Glutamatergic neuron (in vitro differentiated cells): ENCODE data around the gene ETV6. TPM values are rescaled to one million over a fixed set of nuclear protein-coding genes. Genes with fewer than 3 reads are reported as not detected.

Source experiments
- DNase-seq: peaks from one replicate; pipeline ENCODE4 v3.0.0; 2022
- H3K27ac Mint-ChIP-seq: one replicate; pipeline ENCODE4 v1.8.0; 2020; ENCODE audit warnings: mild to moderate bottlenecking, mixed read lengths, inconsistent platforms; ENCODE audit not compliant: unreplicated experiment
- H3K27me3 Mint-ChIP-seq: one replicate; pipeline ENCODE4 v1.8.0; 2020; ENCODE audit warnings: mild to moderate bottlenecking, moderate library complexity, mixed read lengths, inconsistent platforms; ENCODE audit not compliant: unreplicated experiment
- H3K36me3 Mint-ChIP-seq: one replicate; pipeline ENCODE4 v1.8.0; 2020; ENCODE audit warnings: mild to moderate bottlenecking, mixed read lengths, inconsistent platforms; ENCODE audit not compliant: unreplicated experiment
- H3K4me1 Mint-ChIP-seq: one replicate; pipeline ENCODE4 v1.8.0; 2020; ENCODE audit warnings: mild to moderate bottlenecking, low read depth, mixed read lengths, inconsistent platforms; ENCODE audit not compliant: unreplicated experiment
- H3K4me3 Mint-ChIP-seq: one replicate; pipeline ENCODE4 v1.8.0; 2020; ENCODE audit warnings: mild to moderate bottlenecking, mixed read lengths, inconsistent platforms; ENCODE audit not compliant: unreplicated experiment
- H3K9me3 Mint-ChIP-seq: one replicate; pipeline ENCODE4 v1.8.0; 2020; ENCODE audit warnings: mild to moderate bottlenecking, moderate library complexity, mixed read lengths, inconsistent platforms; ENCODE audit not compliant: unreplicated experiment
- CTCF ChIP-seq: fragments of 200-600 bp; sonication (generic); IDR thresholded peaks from one replicate; pipeline ENCODE4 v1.5.0; 2021; ENCODE audit not compliant: partially characterized antibody, unreplicated experiment
- total RNA-seq: library from RNA; stranded (reverse); fragmentation: NEBNext Ultra II Directional; extraction: Animal tissue kit (Norgen Biotek cat#: 25700); gene quantifications from one replicate; pipeline ENCODE4 v1.2.1, GENCODE V29; 2021; ENCODE audit not compliant: unreplicated experiment

Gene ETV6
- total RNA-seq, 1 donor from 2014 or later = 10.1 TPM

DNA sequence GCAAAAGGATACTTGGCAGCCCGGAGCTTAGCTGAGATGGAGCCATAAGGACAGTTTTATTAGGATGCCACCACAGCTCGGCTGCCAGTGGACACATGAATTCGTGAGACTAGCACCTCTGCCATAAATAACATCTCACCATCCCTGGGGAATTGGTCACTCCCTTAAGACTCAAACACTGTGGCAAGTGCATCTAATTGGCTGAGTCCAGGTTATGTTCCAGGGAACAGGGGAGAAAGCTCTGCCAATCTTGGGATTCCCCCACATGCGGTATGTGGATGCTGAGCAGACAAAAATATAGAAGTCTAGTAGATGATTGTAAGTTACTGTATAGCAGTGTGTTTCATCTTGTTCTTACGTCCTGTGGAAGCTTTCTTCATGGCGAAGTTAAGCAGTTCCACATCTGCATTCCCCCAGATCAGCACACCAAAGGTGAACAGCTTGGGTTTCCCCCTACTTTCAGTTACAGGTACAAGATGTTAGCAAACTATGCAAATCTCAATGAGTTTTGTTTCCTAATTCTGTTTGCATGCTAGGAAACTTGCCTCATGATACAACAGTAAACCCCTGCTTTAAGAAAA lies 131.1 kb downstream of the ETV6 start:
- Mint-ChIP-seq H3K4me1 (peaks cover 15% of the 10 kb centered on the region), H3K9me3 (no peaks in the 10 kb centered on the region), H3K36me3 (no peaks in the 10 kb centered on the region), H3K4me3 (no peak overlapping the region), H3K27ac (no peak overlapping the region), H3K27me3 (no peaks in the 10 kb centered on the region)
- TF ChIP-seq CTCF = no peak
- no peak for DNase-seq

DNA sequence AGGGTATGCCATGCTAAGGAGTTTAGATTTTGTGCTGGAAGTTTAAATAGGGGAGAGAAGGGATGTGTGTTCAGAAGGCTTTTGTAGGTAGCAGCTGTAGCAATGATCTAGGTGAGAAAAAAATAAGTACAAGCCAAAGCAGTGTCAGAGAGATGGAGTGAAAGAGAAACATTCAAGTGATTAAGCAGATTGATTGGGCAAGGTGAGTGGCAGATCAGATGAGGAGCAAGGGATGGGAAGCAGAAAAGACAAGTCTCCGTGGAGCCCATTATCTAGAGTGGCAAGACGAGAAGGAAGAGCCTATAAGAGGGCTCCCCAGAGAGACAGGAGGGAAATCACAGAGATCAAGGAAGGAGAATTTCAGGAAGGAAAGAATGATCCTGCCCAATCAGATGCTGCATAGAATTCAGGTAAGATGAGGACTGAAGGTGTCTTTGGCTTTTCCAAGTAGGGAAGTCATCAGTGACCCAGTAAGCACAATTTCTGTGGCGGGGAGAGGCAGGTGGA lies 133.5 kb downstream of the ETV6 start:
- no peak for TF ChIP-seq CTCF
- Mint-ChIP-seq H3K27me3 (no peaks in the 10 kb centered on the region), H3K4me1 (peaks cover 2% of the 10 kb centered on the region), H3K36me3 (no peaks in the 10 kb centered on the region), H3K27ac (no peak overlapping the region), H3K4me3 (no peak overlapping the region), H3K9me3 (no peaks in the 10 kb centered on the region)
- no peak for DNase-seq

GRCh38 chr12:11785712-11786111 lies 136.2 kb downstream of the ETV6 start:
- no peak for TF ChIP-seq CTCF
- no peaks in the 10 kb centered on the region for H3K4me1 Mint-ChIP-seq
- H3K27ac Mint-ChIP-seq = no peak overlapping the region
- no peaks in the 10 kb centered on the region for H3K36me3 Mint-ChIP-seq
- H3K27me3 Mint-ChIP-seq = no peaks in the 10 kb centered on the region
- DNase-seq = no peak
- no peaks in the 10 kb centered on the region for H3K9me3 Mint-ChIP-seq
- no peak overlapping the region for H3K4me3 Mint-ChIP-seq

DNA sequence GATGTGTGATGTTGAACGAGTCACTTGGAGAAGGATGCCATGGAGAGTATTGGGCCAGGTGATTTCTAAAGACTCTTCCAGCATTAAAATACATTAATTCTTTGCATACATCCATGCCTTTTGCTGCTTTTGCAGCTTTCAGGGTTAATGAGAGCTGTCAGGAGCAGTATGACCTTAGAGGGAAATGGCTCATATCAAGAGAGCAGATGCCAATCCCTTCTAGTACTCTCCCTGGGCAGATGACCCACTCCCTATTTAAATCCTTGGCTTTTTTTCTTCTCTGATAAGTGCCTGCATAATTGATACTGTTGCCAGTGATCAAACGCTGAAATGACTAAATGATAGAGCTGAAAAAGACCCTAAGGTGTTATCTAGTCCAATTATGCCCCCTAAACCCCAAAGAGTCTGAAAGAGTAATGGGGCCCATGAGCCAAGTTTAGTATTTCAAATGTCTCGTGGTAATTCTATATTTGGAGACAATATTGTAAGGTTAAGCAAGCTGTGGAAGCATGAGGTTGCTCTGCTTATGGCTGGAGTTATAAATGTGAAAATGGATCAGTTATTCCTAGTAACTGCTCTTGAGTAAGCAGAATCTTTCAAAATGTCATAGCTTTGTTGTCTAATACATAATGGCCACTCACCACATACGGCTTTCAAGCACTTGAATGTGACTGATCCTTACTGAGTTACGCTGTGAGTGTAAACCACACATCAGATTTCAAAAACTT lies 137.3 kb downstream of the ETV6 start:
- Mint-ChIP-seq H3K27ac (no peak overlapping the region), H3K4me1 (no peaks in the 10 kb centered on the region), H3K27me3 (no peaks in the 10 kb centered on the region), H3K36me3 (no peaks in the 10 kb centered on the region), H3K9me3 (no peaks in the 10 kb centered on the region), H3K4me3 (no peak overlapping the region)
- DNase-seq = no peak
- no peak for TF ChIP-seq CTCF

DNA sequence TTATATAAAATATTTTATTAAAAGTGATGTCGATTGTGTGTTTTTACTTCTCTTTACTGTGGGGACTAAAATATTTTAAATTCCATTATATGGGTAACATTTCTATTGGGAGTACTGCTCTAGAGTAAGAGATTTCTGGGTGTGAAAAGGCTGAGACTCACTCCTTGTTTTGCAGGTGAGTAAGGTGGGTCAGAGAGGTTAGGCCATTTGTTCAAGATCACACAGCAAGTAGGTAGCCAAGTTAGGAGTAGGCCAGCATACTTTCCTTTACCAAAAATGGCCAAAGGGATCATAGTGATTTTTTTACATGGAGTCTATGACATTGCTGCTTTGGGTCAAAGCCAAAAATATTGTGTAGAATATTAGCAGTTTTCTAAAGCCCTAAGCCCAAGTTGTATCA lies 138.0 kb downstream of the ETV6 start:
- no peaks in the 10 kb centered on the region for H3K9me3 Mint-ChIP-seq
- H3K27ac Mint-ChIP-seq = no peak overlapping the region
- H3K36me3 Mint-ChIP-seq = no peaks in the 10 kb centered on the region
- DNase-seq = no peak
- H3K4me3 Mint-ChIP-seq = no peak overlapping the region
- no peaks in the 10 kb centered on the region for H3K27me3 Mint-ChIP-seq
- no peaks in the 10 kb centered on the region for H3K4me1 Mint-ChIP-seq
- no peak for TF ChIP-seq CTCF
